ENCODE measurements around the gene TM4SF1.

Gene TM4SF1

GRCh38 chr3:149374391-149374790 lies 3.1 kb downstream of the TM4SF1 start:
- no peak for DNase-seq

- no peak for DNase-seq
Measured at GRCh38 chr3:149373235-149374125, 4.0 kb downstream of the TM4SF1 start.

GRCh38 chr3:149371723-149372114 lies 5.7 kb downstream of the TM4SF1 start:
- DNase-seq, result no peak

GRCh38 chr3:149371001-149371722 lies 6.3 kb downstream of the TM4SF1 start:
- no peak for DNase-seq

- no peak for DNase-seq
Measured at GRCh38 chr3:149369991-149370866, 7.2 kb downstream of the TM4SF1 start.

- DNase-seq, result no peak
Measured at GRCh38 chr3:149368674-149369497, 8.6 kb downstream of the TM4SF1 start.

GRCh38 chr3:149368201-149368673 lies 9.2 kb downstream of the TM4SF1 start:
- no peak for DNase-seq

GRCh38 chr3:149366941-149367840 lies 10.3 kb downstream of the TM4SF1 start:
- no peak for DNase-seq

- no peak for DNase-seq
Measured at GRCh38 chr3:149366031-149366430, 11.4 kb downstream of the TM4SF1 start.

GRCh38 chr3:149364624-149365023 lies 12.8 kb downstream of the TM4SF1 start:
- no peak for DNase-seq

- peak; percentile 25 for DNase-seq
Measured at GRCh38 chr3:149363053-149363452, 14.4 kb downstream of the TM4SF1 start.

- DNase-seq, result no peak
Measured at GRCh38 chr3:149362366-149362765, 15.1 kb downstream of the TM4SF1 start.

GRCh38 chr3:149356630-149357029 lies 20.8 kb downstream of the TM4SF1 start:
- DNase-seq, result no peak

GRCh38 chr3:149356044-149356592 lies 21.3 kb downstream of the TM4SF1 start:
- DNase-seq, result no peak

- no peak for DNase-seq
Measured at GRCh38 chr3:149353581-149354184, 23.8 kb downstream of the TM4SF1 start.

- DNase-seq, result peak; percentile 42
Measured at GRCh38 chr3:149352556-149352955, 24.9 kb downstream of the TM4SF1 start.

- DNase-seq, result no peak
Measured at GRCh38 chr3:149343951-149344350, 33.5 kb downstream of the TM4SF1 start.

- no peak for DNase-seq
Measured at GRCh38 chr3:149342413-149343380, 34.8 kb downstream of the TM4SF1 start.
